Panc1 (cell line): Measurements from ENCODE around the gene NIT1. TPM values are rescaled to one million over a fixed set of nuclear protein-coding genes. Genes with fewer than 3 reads are reported as not detected.

ENCODE experiments used
- ATAC-seq: fragments of 200-7000 bp; cut with Tn5 transposase; 2 replicates; pipeline ENCODE4 v1.9.1; 2020; ENCODE audit warnings: mild to moderate bottlenecking, moderate library complexity
- BruUV-seq: library from RNA; stranded (reverse); fragments of 400-500 nt; replicated peaks from 2 replicates; lab custom pipeline; 2021; lab: Mats Ljungman, UMichigan
- CTCF ChIA-PET: fragments of 300-600 bp; sonication (Branson Sonifier 250); formaldehyde crosslinking; loops from one replicate; lab custom pipeline; 2022; ENCODE audit warnings: antibody characterized with exemption; lab: Charles Lee
- POLR2A ChIA-PET: fragments of 300-600 bp; sonication (Branson Sonifier 250); formaldehyde crosslinking; loops from one replicate; lab custom pipeline; 2022; ENCODE audit warnings: antibody characterized with exemption; lab: Charles Lee
- DNase-seq: peaks from one replicate; pipeline ENCODE4 v3.0.0-alpha.2; 2010; ENCODE audit warnings: low read depth, low spot score
- H3K27ac ChIP-seq: 2 replicates; pipeline ENCODE4 v1.5.1; 2011; ENCODE audit warnings: mild to moderate bottlenecking, low read length, inconsistent platforms
- H3K27me3 ChIP-seq: fragments of 200-500 bp; sonication (Bioruptor generic); 2 replicates; pipeline ENCODE4 v1.6.0; 2014; ENCODE audit warnings: low read length, inconsistent platforms; ENCODE audit not compliant: control insufficient read depth, insufficient read depth
- H3K36me3 ChIP-seq: fragments of 200-500 bp; sonication (Bioruptor generic); 2 replicates; pipeline ENCODE4 v1.5.1; 2014; ENCODE audit warnings: inconsistent platforms, mild to moderate bottlenecking, low read length, moderate library complexity; ENCODE audit not compliant: control insufficient read depth, insufficient read depth
- H3K4me1 ChIP-seq: 2 replicates; pipeline ENCODE4 v1.5.1; 2011; ENCODE audit warnings: inconsistent platforms, mild to moderate bottlenecking, low read length, moderate library complexity; ENCODE audit not compliant: control insufficient read depth, insufficient read depth
- H3K4me3 ChIP-seq, 2 experiments: 2 replicates each; pipeline ENCODE4 v1.5.1; 2011 to 2012; ENCODE audit warnings: low read depth in 2 of 2, low read length in 2 of 2, mild to moderate bottlenecking in 2 of 2, inconsistent platforms in 1 of 2, moderate library complexity in 1 of 2
- H3K9me3 ChIP-seq: fragments of 200-500 bp; sonication (Bioruptor generic); 2 replicates; pipeline ENCODE4 v1.5.1; 2014; ENCODE audit warnings: low read depth, mild to moderate bottlenecking, inconsistent platforms, low read length, moderate library complexity; ENCODE audit not compliant: control insufficient read depth, insufficient read depth
- CTCF ChIP-seq: fragments of 450-650 bp; IDR thresholded peaks from 2 replicates; pipeline ENCODE4 v1.5.1; 2017; ENCODE audit warnings: mild to moderate bottlenecking
- POLR2AphosphoS5 ChIP-seq: IDR thresholded peaks from 2 replicates; pipeline ENCODE4 v1.6.1; 2012; ENCODE audit warnings: mild to moderate bottlenecking, low read depth, low read length, moderate library complexity
- REST ChIP-seq, 2 experiments: IDR thresholded peaks; 2 replicates each; pipeline ENCODE4 v1.6.1; 2011 to 2012; ENCODE audit warnings: low read depth in 2 of 2, control low read depth in 1 of 2, low read length in 1 of 2, mild to moderate bottlenecking in 1 of 2, moderate library complexity in 1 of 2; ENCODE audit not compliant: insufficient read depth in 1 of 2
- SIN3A ChIP-seq: IDR thresholded peaks from 2 replicates; pipeline ENCODE4 v1.6.1; 2012; ENCODE audit warnings: low read depth, mild to moderate bottlenecking, low read length, moderate library complexity, borderline replicate concordance; ENCODE audit not compliant: insufficient read depth
- TCF7L2 ChIP-seq: IDR thresholded peaks from 2 replicates; pipeline ENCODE4 v1.6.1; 2011; ENCODE audit warnings: mild to moderate bottlenecking, low read depth, low read length, inconsistent platforms
- in situ Hi-C: cut with HindIII; loops from 2 replicates; pipeline ENCODE4 v1.10.0; 2016; ENCODE audit warnings: low sequenced_read_pairs, low pct_unique_long_range_greater_than_20kb
- intact Hi-C: fragments of 100-400 bp; cut with micrococcal nuclease; formaldehyde crosslinking; loops from one replicate; pipeline ENCODE4 v1.10.0; 2022; ENCODE audit not compliant: unreplicated experiment
- total RNA-seq: library from RNA; stranded (reverse); gene quantifications from one replicate; pipeline ENCODE4 v1.2.1, GENCODE V29; 2021; ENCODE audit not compliant: unreplicated experiment

Gene NIT1
- total RNA-seq, 1 experiment from 2014 or later, result 31.3 TPM

- no peaks in the 10 kb centered on the region for H3K27me3 ChIP-seq
- H3K4me3 ChIP-seq, result no peak overlapping the region
- ChIA-PET CTCF (interaction anchor here (0.7 kb wide), 1 partner anchor 21 kb away, joined by 4 read pairs; no protein-coding TSS in a partner anchor), POLR2A (no interaction called here)
- in situ Hi-C loops, result no loop called here
- ATAC-seq (no peak), DNase-seq (no peak)
- intact Hi-C loops, result no loop called here
- H3K27ac ChIP-seq, result no peak overlapping the region
- H3K9me3 ChIP-seq, result no peaks in the 10 kb centered on the region
- H3K4me1 ChIP-seq, result no peaks in the 10 kb centered on the region
- no TSS peak for BruUV-seq
- TF ChIP-seq POLR2AphosphoS5 (no peak), REST (IDR thresholded peaks at IDR 0.05; ENCODE audit: insufficient read depth in 1 of 2, low read depth in 2 of 2, low read length in 1 of 2) (no peak), TCF7L2 (no peak), SIN3A (no peak), CTCF (no peak)
- H3K36me3 ChIP-seq, result no peaks in the 10 kb centered on the region
Measured at GRCh38 chr1:161076410-161076809, 41.5 kb upstream of the NIT1 start.

GRCh38 chr1:161077426-161077825 is 40.5 kb upstream of the NIT1 start:
- Histone ChIP-seq H3K4me3 (no peak overlapping the region), H3K36me3 (no peaks in the 10 kb centered on the region), H3K9me3 (no peaks in the 10 kb centered on the region), H3K4me1 (no peaks in the 10 kb centered on the region), H3K27me3 (no peaks in the 10 kb centered on the region), H3K27ac (no peak overlapping the region)
- intact Hi-C loops, result no loop called here
- TF ChIP-seq POLR2AphosphoS5, result no peak
- no peak for TF ChIP-seq REST (IDR thresholded peaks at IDR 0.05; ENCODE audit: insufficient read depth in 1 of 2, low read depth in 2 of 2, low read length in 1 of 2)
- TF ChIP-seq TCF7L2, result no peak
- no peak for TF ChIP-seq CTCF
- no peak for TF ChIP-seq SIN3A
- in situ Hi-C loops, result no loop called here
- no TSS peak for BruUV-seq
- no peak for ATAC-seq
- no peak for DNase-seq
- ChIA-PET POLR2A (no interaction called here), CTCF (no interaction called here)
